GM19395 (cell line): ENCODE data around the gene CFHR3.
"Not testable (repeated sequence)": the region's sequence is repeated elsewhere in the genome, so short reads cannot be mapped to it uniquely, and the experiment has no call there.

ENCODE experiments used
- ATAC-seq: cut with Tn5 transposase; IDR thresholded peaks from one replicate; pipeline ENCODE4 v1.9.1; 2021; ENCODE audit warnings: mild to moderate bottlenecking, moderate library complexity; ENCODE audit not compliant: unreplicated experiment

CFHR3 gene

DNA sequence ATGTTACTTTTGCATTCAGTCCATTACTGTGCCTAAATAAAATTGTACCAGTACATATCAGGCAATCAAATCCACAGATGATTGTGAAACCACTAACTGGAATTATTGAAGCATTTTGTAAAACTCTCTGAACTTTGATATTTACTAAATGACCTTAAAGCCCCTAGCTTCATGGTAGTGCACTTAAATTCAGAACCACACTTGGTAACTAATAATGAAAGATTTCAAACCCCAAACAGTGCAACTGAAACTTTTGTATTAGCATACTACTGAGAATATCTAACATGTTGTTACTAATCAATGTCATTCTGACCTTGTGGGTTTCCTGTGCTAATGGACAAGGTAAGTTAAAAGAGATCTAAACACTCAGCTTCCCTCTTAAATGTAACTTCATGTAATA, at the start of gene CFHR3:
CFHR3 (plus strand) TSS at position 238 of the 400 bp plus-strand sequence; CDS start at position 285, 47 bp downstream.
- peak; percentile 99 for ATAC-seq

DNA sequence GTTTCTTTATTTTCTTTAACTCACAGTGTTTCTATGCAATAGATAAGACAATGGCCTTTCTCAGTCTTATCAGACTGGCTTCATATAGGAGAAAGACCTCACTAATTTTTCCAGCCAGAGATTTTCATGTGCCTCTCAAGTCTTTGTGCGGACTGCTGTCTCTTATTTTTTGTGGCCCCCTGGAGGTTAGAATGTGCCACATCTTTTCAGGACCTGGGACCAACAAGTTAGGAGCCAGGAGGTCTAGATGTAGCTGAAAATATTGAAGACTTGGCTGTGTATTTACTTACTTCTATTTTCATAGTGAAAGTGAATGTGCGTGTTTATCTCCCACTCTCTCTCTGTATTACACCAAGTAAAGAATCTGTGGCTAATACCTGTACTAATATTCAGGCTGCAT, 42.1 kb upstream of the CFHR3 start:
- ATAC-seq, result no peak

DNA sequence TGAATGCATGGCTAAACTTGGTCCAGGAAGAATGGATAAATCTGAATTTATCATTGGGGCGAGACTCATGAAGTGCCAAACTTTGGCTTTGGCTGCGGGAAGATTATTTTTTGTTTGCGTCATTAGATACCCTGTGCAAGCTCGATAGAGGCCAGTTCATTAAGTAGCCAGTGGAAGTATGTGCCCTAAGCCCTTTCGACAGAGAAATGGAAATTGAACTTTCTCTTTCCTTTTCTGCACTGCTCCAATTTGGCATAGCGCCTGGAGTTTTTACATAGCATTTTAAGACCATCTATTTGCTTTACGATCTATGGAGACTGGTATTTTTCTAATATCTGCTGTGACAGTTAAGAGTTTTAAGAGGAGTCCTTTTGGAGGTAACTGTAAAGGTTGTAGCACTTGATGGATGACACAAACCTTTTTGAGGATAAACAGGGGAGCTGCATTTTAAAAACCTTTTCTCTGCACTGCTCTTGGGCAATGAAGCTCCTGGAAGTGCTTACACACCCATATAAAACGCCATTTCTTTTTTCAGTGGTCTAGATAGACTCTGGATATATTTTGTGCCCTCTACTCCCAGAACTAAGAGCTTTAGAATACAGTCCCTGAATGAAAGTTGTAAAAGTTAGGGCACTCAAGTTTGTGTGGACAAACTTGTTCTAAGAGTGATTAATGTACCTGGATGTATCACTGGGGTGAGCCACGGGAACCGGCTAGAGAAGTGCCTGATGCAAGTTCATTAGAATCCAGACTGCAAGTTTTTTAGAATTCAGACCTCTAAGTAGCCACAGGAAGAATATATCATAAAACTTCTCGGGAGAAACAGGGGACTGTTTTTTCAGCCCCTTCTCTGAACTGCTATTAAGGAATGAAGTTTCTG, 41.3 kb upstream of the CFHR3 start:
- ATAC-seq, result no peak

DNA sequence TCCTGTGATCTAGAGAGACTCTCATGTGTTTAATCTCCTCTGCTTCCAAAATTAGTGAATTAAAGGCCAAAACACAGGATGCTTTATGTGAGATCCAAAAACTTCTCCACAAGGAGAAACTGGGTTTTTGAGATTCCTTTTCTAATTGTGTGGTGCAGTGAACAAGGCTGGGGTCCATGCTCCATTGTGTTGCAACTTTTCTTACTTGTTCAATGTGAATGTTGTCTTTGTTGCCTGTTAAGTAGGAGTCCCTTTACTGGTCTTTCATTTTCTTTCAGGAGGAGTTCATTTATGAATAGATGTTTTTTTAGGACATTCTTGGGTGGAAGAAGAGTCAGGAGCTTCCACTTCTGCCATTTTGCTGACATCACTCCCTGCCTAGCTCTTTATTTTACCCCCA, 40.6 kb upstream of the CFHR3 start:
- no peak for ATAC-seq

DNA sequence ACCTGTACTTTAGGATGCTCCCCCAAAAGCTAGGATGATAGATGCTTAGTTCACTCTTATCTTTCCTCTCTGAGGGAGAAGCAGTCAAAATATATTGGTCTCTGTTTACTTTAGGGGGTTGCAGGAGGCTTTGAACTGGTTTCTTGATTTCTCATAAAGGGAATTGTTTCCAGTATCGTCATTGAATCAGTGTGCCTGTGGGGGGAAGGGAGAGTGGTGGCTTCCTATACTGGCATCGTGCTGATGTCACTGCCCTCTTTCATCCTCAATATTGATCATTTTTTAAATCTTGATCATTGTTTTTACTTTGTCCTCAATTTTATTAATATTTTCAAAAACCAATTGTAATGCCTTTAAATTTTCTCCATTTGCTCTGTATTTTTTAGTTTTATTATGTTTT, 40.2 kb upstream of the CFHR3 start:
- ATAC-seq, result no peak

DNA sequence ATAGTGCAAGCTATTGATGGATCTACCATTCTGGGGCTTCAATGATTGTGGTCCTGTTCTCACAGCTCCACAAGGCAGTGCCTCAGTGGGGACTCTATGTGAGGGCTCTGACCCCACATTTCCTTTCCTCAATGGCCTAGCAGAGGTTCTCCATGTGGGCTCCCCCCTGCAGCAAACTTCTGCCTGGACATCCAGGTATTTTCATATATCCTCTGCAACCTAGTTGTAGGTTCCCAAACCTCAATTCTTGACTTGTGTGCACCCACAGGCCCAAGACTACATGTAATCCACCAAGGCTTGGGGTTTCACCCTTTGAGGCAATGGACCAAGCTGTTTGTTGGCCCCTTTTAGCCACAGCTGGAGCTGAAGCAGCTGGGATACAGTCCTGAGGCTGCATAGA, 35.9 kb upstream of the CFHR3 start:
- no peak for ATAC-seq

DNA sequence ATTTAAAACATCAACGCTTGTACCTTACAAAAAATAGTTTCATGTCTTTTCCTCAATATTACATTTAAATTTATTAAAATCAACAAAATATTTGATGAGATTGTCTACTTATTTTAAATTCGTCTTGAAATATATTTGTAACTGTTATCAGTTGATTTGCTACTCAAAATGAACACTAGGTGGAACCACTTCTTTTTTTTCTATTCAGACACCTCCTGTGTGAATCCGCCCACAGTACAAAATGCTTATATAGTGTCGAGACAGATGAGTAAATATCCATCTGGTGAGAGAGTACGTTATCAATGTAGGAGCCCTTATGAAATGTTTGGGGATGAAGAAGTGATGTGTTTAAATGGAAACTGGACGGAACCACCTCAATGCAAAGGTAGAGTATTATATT, 31.4 kb upstream of the CFHR3 start:
- peak; percentile 91 for ATAC-seq

DNA sequence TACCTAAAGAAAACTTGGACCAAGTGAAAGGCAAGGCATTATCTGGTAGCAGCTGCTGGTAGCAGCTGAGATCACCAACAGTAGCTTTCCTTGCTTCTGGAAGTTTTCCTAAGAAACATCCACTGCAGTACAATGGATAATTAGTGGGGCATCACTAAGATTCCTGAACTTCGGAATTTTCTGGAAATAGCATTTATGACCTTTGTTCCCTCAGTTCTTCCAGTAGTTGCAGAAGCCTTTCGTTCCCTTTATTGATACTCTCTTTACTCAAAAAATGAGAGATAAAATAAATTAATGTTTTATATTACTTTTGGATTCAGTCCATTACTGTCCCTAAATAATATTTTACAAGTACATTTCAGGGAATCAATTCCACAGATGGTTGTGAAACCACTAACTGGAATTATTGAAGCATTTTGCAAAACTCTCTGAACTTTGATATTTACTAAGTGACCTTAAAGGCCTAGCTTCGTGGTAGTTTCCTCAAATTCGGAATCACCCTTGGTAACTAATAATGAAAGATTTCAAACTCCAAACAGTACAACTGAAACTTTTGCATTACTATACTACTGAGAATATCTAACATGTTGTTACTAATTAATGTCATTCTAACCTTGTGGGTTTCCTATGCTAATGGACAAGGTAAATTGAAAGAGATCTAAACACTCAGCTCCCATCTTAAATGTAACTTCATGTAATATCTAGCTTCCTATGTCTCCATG, 9.5 kb upstream of the CFHR3 start:
- peak; percentile 51 for ATAC-seq

DNA sequence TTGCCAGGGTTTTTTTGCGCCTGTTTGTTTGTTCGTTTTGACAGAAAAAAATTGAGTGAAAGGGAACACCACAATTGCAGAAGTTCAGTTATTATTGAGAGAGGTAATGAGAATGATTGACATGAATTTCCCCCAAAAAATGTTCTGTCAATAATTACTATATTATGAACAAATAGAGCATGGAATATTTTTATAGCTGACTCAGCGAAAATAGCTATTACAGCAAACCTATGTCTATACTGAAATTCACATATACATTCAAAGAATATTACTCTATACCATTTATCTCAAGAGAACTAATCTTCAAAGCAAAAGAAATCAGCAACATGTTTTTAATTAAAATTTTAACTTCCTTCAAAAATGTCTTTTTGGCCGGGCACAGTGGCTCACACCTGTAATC, 4.8 kb upstream of the CFHR3 start:
- ATAC-seq, result not testable (repeated sequence)

DNA sequence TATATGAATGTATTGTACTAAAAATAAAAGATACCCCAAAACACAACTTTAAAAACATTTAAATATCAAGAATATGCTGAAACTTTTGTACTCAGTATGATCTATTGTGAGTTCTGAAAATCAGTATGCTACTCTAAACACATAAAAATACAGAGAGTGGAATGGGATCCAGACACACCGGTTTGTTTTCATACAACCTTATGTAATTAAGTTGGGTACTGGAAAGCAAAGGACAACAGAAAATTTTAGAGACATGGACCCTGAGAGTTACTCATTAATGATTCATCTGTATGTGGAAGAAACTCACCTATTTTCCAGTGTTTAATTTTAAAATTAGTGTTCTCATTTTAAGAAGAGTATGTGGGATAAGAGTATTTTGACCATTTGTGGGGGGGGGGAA, 927 bp upstream of the CFHR3 start:
- no peak for ATAC-seq

DNA sequence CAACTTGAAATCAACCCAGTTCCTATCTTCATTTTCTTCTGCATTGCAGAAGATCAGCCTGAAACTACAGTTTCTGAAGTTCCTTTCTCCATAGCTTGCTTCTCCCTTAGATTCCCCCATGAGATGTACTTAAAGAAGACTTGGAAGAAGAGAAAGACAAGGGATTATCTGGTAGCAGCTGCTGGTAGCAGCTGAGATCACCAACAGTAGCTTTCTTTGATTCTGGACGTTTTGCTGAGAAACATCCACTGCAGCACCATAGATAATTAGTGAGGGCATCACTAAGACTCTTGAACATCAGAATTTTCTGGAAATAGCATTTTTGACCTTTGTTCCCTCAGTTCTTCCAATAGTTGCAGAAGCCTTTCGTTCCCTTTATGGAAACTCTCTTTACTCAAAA, 465 bp upstream of the CFHR3 start:
- peak; percentile 26 for ATAC-seq

DNA sequence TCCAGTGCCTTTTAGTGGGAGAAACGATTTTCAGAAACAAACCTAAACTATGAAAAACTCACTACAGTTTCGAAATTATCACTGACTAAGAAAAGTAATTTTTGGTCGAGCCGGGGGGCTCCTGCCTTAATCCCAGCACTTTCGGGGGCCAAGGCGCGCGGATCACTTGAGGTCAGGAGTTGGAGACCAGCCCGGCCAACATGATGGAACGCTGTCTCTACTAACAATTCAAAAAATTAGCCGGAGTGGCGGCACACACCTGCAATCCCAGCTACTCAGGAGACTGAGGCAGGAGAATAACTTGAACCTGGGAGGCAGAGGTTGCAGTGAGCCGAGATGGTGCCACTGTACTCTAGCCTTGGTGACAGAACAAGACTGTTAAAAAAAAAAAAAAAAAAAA, 3.0 kb downstream of the CFHR3 start:
- ATAC-seq, result no peak

DNA sequence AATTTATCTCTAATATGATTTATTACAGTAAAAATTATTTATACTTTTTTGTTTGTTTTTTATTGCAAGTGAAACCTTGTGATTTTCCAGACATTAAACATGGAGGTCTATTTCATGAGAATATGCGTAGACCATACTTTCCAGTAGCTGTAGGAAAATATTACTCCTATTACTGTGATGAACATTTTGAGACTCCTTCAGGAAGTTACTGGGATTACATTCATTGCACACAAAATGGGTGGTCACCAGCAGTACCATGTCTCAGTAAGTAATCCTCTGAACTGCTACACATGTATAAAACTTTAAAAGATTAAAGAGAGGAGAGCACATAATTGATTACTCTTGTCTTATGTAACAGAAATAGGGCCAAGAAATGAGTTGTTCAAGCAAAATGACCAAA, 4.5 kb downstream of the CFHR3 start:
- ATAC-seq, result no peak

DNA sequence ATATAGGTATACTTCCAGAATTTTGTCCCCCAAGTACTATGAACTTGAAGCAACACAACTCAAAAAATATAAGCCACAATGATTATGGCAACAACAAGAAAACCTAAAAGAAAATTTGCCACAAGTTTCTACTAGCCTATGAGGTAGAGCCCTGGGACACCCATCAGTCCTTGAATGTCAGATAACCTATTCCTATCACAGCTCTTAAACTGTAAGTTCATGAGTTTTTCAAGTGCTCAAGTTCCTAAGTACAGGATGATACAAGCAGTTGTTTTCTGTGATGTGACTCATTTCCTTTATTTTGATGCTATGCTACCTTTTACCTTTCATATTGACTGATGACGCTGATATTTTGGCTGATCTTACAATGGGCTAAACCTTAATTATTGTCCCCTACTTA, 16.6 kb downstream of the CFHR3 start:
- ATAC-seq, result not testable (repeated sequence)

DNA sequence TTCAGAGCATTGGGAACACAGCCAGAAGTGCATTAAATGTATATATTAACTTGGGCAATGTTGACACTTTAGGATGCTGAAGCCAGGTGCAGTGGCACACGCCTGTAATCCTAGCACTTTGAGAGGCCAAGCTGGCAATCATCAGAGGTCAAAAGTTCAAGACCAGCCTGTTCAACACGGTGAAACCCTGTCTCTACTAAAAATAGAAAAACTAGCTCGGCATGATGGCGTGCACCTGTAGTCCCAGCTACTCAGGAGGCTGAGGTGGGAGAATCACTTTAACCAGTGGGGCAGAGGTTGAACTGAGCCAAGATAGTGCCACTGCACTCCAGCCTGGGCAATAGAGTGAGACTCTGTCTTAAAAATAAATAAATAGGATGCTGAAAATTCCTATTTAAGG, 19.5 kb downstream of the CFHR3 start:
- ATAC-seq, result not testable (repeated sequence)

DNA sequence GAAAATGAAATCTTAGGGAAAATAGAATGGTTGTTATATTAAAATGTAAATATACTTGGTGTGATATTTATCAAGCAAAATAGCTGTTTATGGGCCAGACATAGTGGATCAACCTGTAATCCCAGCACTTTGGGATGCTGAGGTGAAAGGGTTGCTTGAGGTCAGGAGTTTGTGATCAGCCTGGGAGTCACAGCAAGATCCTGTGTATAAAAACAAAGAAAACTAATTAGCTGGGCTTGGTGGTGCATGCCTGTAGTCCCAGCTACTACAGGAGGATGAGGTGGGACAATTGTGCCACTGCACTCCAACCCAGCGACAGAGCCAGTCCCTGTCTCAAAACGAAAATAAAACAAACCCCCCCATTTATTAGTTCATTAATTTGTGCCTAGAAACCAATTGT, 23.3 kb downstream of the CFHR3 start:
- ATAC-seq, result no peak

DNA sequence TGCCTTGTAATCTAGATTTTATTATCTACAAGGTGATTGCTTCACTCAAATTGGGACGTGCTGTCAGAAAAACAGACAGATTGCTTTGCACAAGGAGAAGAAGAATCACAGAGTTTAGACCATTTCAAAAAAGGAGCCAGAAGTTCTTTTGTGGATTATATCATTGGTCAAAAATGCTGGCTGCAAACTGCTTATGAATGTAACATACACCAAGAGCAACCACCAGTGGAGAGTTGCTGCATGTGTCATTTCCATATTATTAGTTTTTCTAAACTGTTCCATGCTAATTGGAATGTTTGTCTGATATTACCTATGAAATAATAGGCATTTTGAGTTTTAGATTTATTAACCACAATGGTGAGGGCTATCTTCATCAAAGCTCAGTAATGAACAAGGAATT, 27.3 kb downstream of the CFHR3 start:
- ATAC-seq, result not testable (repeated sequence)

DNA sequence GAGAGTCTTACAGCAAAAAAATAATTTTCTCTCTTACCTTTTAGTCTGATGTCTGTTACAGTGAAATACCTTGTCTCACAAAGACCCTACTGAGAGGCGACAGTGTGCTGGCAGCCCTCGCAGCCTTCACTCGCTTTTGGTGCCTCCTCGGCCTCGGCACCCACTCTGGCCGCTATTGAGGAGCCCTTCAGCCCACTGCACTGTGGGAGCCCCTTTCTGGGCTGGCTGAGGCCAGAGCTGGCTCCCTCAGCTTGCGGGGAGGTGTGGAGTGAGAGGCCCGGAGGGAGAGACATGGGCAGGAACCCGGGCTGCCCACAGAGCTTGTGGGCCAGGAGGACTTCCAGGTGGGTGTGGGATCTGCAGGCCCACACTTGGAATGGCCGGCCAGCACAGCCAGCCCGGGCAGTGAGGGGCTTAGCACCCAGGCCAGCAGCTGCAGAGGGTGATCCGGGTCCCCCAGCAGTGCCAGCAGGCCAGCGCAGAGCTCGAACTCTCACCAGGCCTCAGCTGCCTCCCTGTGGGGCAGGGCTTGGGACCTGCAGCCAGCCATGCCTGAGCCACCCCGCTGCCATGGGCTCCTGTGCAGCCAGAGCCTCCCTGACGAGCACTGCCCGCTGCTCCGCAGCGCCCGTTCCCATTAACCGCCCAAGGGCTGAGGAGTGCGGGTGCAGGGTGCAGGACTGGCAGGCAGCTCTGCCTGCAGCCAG, 34.0 kb downstream of the CFHR3 start:
- no peak for ATAC-seq

DNA sequence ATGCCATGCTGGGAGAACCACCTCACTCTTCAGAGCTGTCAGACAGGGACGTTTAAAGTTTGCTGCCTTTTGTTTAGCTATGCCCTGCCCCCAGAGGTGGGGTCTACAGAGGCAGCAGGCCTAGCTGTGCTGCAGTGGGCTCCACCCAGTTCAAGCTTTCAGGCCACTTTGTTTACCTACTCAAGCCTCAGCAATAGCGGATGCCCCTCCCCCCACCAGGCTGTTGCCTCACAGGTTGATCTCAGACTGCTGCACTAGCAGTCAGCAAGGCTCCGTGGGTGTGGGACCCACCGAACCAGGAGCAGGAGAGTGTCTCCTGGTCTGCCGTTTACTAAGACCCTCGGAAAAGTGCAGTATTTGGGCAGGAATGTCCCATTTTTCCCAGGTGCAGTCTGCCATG, 42.8 kb downstream of the CFHR3 start:
- ATAC-seq, result not testable (repeated sequence)

DNA sequence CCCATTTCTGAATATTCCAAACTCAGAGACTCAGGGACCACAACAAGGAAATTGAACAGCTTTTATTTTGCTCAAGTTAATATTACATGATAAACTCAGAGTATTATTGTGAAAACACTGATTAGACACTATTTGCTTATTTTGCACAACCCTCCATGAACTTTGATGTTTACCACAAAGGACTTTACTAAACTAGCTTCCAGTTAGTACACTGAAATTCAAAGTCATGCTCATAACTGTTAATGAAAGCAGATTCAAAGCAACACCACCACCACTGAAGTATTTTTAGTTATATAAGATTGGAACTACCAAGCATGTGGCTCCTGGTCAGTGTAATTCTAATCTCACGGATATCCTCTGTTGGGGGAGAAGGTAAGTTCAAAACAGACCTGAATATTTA, 44.9 kb downstream of the CFHR3 start, which contains the start of gene CFHR1:
CFHR1 (plus strand) TSS at position 201 of the 400 bp plus-strand sequence; CDS start at position 315, 114 bp downstream.
- ATAC-seq, result not testable (repeated sequence)

DNA sequence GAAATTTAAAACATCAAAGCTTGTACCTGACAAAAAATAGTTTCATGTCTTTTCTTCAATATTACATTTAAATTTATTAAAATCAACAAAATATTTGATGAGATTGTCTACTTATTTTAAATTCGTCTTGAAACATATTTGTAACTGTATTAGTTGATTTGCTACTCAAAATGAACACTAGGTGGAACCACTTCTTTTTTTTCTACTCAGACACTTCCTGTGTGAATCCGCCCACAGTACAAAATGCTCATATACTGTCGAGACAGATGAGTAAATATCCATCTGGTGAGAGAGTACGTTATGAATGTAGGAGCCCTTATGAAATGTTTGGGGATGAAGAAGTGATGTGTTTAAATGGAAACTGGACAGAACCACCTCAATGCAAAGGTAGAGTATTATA, 53.2 kb downstream of the CFHR3 start:
- ATAC-seq, result peak; percentile 98
